Measurements from ENCODE around the gene MAGEB6B. TPM values are rescaled to one million over a fixed set of nuclear protein-coding genes. Genes with fewer than 3 reads are reported as not detected.
A peak's percentile ranks its signal among the peaks of the same experiment; 100 is the strongest.
"Not testable (repeated sequence)": the region's sequence is repeated elsewhere in the genome, so short reads cannot be mapped to it uniquely, and the experiment has no call there.

The MAGEB6B gene, protein sequence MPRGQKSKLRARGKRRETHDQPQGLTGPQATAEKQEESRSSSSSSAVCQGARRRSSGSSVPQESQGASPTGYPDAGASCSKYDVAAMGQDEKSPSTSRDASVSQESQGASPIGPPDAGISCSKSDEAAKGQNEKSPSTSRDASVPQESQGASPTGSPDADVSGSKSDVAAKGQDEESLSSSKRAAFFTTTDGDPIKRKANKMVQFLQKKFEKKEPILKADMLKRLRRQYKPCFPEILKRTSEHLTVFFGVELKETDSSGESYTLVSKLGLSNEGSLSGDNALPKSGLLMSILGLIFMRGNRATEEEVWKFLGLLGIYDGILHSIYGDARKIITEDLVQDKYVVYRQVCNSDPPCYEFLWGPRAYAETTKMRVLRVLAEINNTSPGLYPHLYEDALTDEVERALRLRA
- not detected for polyA plus RNA-seq (ENCODE audit: insufficient read length in 10 of 10)
- long read RNA-seq, donor 1, result 0 reads
- long read RNA-seq, donor 2, result 0 reads
- long read RNA-seq, donor 3, result 0 reads
- long read RNA-seq, donor 4, result 0 reads
- long read RNA-seq, donor 5, result 0 reads
- long read RNA-seq, donor 6, result 0 reads
- long read RNA-seq, donor 7, result 0 reads
- long read RNA-seq, donor 8, result 0 reads
- long read RNA-seq, donor 9, result 0 reads

GRCh38 chrX:26160301-26160700 is at the start of gene MAGEB6B:
TSS of gene MAGEB6B (plus strand) at chrX:26160601. CDS start at chrX:26160601, 0 bp downstream.
- no peak for DNase-seq

GRCh38 chrX:26138274-26138673 is 22.1 kb upstream of the MAGEB6B start, which contains the start of gene MAGEB18:
TSS of gene MAGEB18 (plus strand) at chrX:26138343. CDS start at chrX:26138986, 643 bp downstream.
- DNase-seq, result no peak

DNA sequence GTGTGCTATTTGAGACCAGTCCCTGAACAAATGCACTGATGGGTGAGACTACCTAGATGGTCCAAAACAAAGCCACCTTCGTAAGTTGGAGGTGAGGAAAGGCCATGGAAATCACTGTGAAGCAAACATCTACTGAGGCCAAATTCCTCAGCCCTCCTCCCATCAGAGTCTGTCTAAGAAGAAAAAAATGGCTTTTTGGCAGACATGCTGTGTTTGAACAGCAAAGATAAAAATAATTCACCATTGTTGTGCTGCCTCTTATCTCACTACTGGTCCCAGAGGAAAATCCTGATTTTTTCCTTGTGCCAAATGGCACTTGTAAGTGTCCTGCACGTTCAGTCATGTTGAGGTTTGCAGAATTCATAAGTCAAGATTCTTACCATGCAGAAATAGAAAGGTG is 14.4 kb upstream of the MAGEB6B start:
- peak in 1 of 3 donors; percentile 0 for DNase-seq

- no peak for DNase-seq
These were observed 31.8 kb downstream of the MAGEB6B start, which contains the start of gene MAGEB6 for GRCh38 chrX:26192204-26192603. TSS of gene MAGEB6 (plus strand) at chrX:26192440. CDS start at chrX:26193847, 1,407 bp downstream.

DNA sequence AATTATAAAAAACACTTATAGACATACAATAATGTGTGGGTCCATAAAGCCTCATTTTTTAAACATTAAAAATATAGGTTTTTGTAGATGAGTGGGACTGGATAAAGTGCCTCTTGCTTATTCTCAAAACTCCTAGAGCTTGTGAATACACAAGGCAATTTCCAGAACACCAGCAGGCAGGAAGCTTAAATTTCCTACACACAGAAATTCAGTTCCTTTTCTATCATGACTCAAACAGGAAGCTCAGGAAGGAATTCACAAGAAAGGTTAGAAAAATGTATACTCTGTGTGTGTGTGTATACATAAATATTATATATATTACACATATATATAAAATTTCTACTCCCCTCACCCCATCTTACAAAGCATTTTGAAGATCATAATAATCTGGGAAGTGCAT is 43.2 kb downstream of the MAGEB6B start:
- no peak for DNase-seq

DNA sequence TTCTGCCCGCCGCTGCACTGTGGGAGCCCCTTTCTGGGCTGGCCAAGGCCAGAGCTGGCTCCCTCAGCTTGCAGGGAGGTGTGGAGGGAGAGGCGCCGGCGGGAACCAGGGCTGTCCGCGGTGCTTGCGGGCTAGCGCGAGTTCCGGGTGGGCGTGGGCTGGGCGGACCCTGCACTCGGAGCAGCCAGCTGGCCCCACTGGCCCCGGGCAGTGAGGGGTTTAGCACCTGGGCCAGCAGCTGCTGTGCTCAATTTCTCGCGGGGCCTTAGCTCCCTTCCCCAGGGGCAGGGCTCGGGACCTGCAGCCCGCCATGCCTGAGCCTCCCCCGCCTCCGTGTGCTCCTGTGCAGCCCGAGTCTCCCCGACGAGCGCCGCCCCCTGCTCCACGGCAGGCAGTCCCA is 44.3 kb downstream of the MAGEB6B start:
- not testable (repeated sequence) for DNase-seq

DNA sequence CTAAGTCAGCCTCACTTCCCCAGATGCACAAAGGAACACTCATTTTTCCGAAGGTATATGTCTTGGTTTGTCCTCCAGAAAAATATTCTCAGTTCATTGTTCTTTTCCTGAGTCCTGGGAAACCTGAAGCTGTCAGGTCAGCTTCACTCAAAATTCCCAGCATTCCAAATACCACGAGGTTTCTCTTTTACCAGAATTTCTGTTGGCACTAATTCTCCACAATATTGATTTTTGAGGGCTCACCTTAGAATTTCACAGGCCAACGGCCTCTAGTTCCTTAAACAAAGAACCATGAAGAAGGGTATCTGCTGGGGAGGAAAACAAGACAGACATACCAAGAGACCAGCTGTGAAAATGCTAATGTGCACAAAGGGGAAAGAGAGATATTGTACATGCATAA is 47.6 kb downstream of the MAGEB6B start:
- DNase-seq, result no peak

Other genes starting within 250 kb of the MAGEB6B start
- not detected for gene MAGEB18, start 22.3 kb upstream of the MAGEB6B start, polyA plus RNA-seq (ENCODE audit: insufficient read length in 10 of 10)
- not detected for gene MAGEB6, start 31.8 kb downstream of the MAGEB6B start, polyA plus RNA-seq (ENCODE audit: insufficient read length in 10 of 10)
- gene MAGEB5, start 55.6 kb downstream of the MAGEB6B start, polyA plus RNA-seq (ENCODE audit: insufficient read length in 10 of 10), result not detected